IMR-90 (cell line): ENCODE data around the gene BAMBI.

Experiments
- BHLHE40 ChIP-seq: fragments of 150-350 bp; IDR thresholded peaks from 2 replicates; pipeline ENCODE4 v1.6.1; 2016; ENCODE audit warnings: mild to moderate bottlenecking, low read depth, low read length
- CEBPB ChIP-seq: IDR thresholded peaks from 2 replicates; pipeline ENCODE4 v1.6.1; 2012; ENCODE audit warnings: low read depth, low read length, improper control_type of control experiment
- CHD1 ChIP-seq: IDR thresholded peaks from 2 replicates; pipeline ENCODE4 v1.6.1; 2012; ENCODE audit warnings: low read depth, low read length, improper control_type of control experiment
- CTCF ChIP-seq: conservative IDR thresholded peaks from 2 replicates; pipeline ENCODE4 v1.5.1; 2012; ENCODE audit warnings: mild to moderate bottlenecking, low read depth, low read length, improper control_type of control experiment
- ELK1 ChIP-seq: fragments of 150-350 bp; IDR thresholded peaks from 2 replicates; pipeline ENCODE4 v1.6.1; 2016; ENCODE audit warnings: low read depth, mild to moderate bottlenecking, low read length, moderate library complexity, borderline replicate concordance
- MAFK ChIP-seq: IDR thresholded peaks from 2 replicates; pipeline ENCODE4 v1.6.1; 2012; ENCODE audit warnings: low read depth, low read length, improper control_type of control experiment
- NFE2L2 ChIP-seq: fragments of 150-350 bp; IDR thresholded peaks from 2 replicates; pipeline ENCODE4 v1.6.1; 2016; ENCODE audit warnings: low read depth, mild to moderate bottlenecking, low read length
- POLR2A ChIP-seq: IDR thresholded peaks from 2 replicates; pipeline ENCODE4 v1.6.1; 2012; ENCODE audit warnings: mild to moderate bottlenecking, low read depth, low read length
- RAD21 ChIP-seq: IDR thresholded peaks from 2 replicates; pipeline ENCODE4 v1.6.1; 2012; ENCODE audit warnings: low read length, improper control_type of control experiment
- RCOR1 ChIP-seq: IDR thresholded peaks from 2 replicates; pipeline ENCODE4 v1.6.1; 2012; ENCODE audit warnings: mild to moderate bottlenecking, low read length, improper control_type of control experiment; ENCODE audit not compliant: insufficient replicate concordance
- RFX5 ChIP-seq: IDR thresholded peaks from 2 replicates; pipeline ENCODE4 v1.8.0; 2012; ENCODE audit warnings: low read depth, mild to moderate bottlenecking, low read length, moderate library complexity
- SMC3 ChIP-seq: fragments of 150-350 bp; IDR thresholded peaks from 2 replicates; pipeline ENCODE4 v1.6.1; 2016; ENCODE audit warnings: low read depth, mild to moderate bottlenecking, antibody characterized with exemption, low read length, moderate library complexity
- USF2 ChIP-seq: fragments of 150-350 bp; IDR thresholded peaks from 2 replicates; pipeline ENCODE4 v1.6.1; 2017; ENCODE audit warnings: mild to moderate bottlenecking, antibody characterized with exemption, low read length, low read depth

GRCh38 chr10:28679581-28680357 lies 2.4 kb downstream of the BAMBI start:
- TF ChIP-seq CTCF (peak; percentile 35), POLR2A (no peak), RAD21 (peak; percentile 32), CEBPB (no peak), SMC3 (peak; percentile 41; the same call in 1 of the 2 replicates), USF2 (no peak), NFE2L2 (no peak), MAFK (no peak), BHLHE40 (no peak), ELK1 (no peak), RFX5 (no peak), CHD1 (no peak), RCOR1 (no peak)
